Measurements from ENCODE around the gene SRCIN1.

- TF ChIP-seq POLR2AphosphoS5 (IDR thresholded peaks at IDR 0.05; ENCODE audit: low read depth, low read length) = no peak
- no peak for TF ChIP-seq SIN3A (IDR thresholded peaks at IDR 0.05; ENCODE audit: borderline replicate concordance, insufficient read depth, low read length)
Measured at GRCh38 chr17:38620551-38621277, 15.0 kb upstream of the SRCIN1 start.
